ENCODE measurements around the gene ANKRD42.

- TF ChIP-seq CTCF (IDR thresholded peaks at IDR 0.05 in 2 of 3, conservative IDR thresholded peaks at IDR 0.05 in 1 of 3; ENCODE audit: borderline replicate concordance in 1 of 3, insufficient read depth in 1 of 3, low read depth in 2 of 3, low read length in 2 of 3), result no peak
- no peak for TF ChIP-seq EZH2 (IDR thresholded peaks at IDR 0.05)
Measured at GRCh38 chr11:83287631-83288030, 94.1 kb downstream of the ANKRD42 start.

All from HCT116 (cell line).